ENCODE data around the gene TMEM135.

GRCh38 chr11:87368151-87368550 is 330.4 kb downstream of the TMEM135 start:
- TF ChIP-seq POLR2A (IDR thresholded peaks at IDR 0.05; ENCODE audit: low read depth, low read length) (no peak), POLR2AphosphoS5 (IDR thresholded peaks at IDR 0.05; ENCODE audit: low read depth, low read length) (no peak), TAF1 (IDR thresholded peaks at IDR 0.05; ENCODE audit: borderline replicate concordance, low read depth, low read length) (no peak)
